IMR-90 (cell line): Measurements from ENCODE around the gene DHDH. TPM values are rescaled to one million over a fixed set of nuclear protein-coding genes. Genes with fewer than 3 reads are reported as not detected.

Experiments used
- ATAC-seq: fragments of 200-7000 bp; cut with Tn5 transposase; 2 replicates; pipeline ENCODE4 v1.9.1; 2020; ENCODE audit warnings: low read depth, mild to moderate bottlenecking, moderate library complexity
- BruUV-seq: library from RNA; stranded (reverse); fragments of 400-500 nt; replicated peaks from 2 replicates; lab custom pipeline; 2021; lab: Mats Ljungman, UMichigan
- CTCF ChIA-PET: fragments of 300-600 bp; formaldehyde crosslinking; extraction: SDS; loops from one replicate; lab custom pipeline; 2021; ENCODE audit warnings: antibody characterized with exemption; lab: Yijun Ruan, JAX
- POLR2A ChIA-PET: fragments of 300-600 bp; sonication (Branson Sonifier 250); formaldehyde crosslinking; loops from one replicate; lab custom pipeline; 2022; ENCODE audit warnings: antibody characterized with exemption; ENCODE audit not compliant: unreplicated experiment; lab: Charles Lee
- DNase-seq: peaks from one replicate; pipeline ENCODE4 v3.0.0; 2013
- H2AFZ ChIP-seq: replicated peaks from 2 replicates; pipeline ENCODE3; 2013; ENCODE audit warnings: low read length, mild to moderate bottlenecking; ENCODE audit not compliant: poor library complexity
- H2AK5ac ChIP-seq: 2 replicates; pipeline ENCODE4 v1.6.1; 2013; ENCODE audit warnings: low read depth, low read length, inconsistent platforms
- H2AK9ac ChIP-seq: replicated peaks from 2 replicates; pipeline ENCODE3; 2013; ENCODE audit warnings: mild to moderate bottlenecking, low read depth, low read length, moderate library complexity; ENCODE audit not compliant: poor library complexity
- H2BK120ac ChIP-seq: 2 replicates; pipeline ENCODE4 v1.6.1; 2013; ENCODE audit warnings: low read depth, low read length, inconsistent platforms
- H2BK15ac ChIP-seq: 3 replicates; pipeline ENCODE4 v1.6.1; 2013; ENCODE audit warnings: low read depth, low read length, inconsistent platforms
- H2BK20ac ChIP-seq: 2 replicates; pipeline ENCODE4 v1.6.1; 2013; ENCODE audit warnings: low read depth, mild to moderate bottlenecking, inconsistent platforms, low read length, moderate library complexity
- H2BK5ac ChIP-seq: 2 replicates; pipeline ENCODE4 v1.6.1; 2013; ENCODE audit warnings: mild to moderate bottlenecking, low read depth, low read length, inconsistent platforms; ENCODE audit not compliant: poor library complexity, severe bottlenecking
- H3K14ac ChIP-seq: replicated peaks from 2 replicates; pipeline ENCODE4 v1.6.1; 2013; ENCODE audit warnings: low read depth, low read length, inconsistent platforms
- H3K18ac ChIP-seq: 2 replicates; pipeline ENCODE4 v1.6.1; 2013; ENCODE audit warnings: low read depth, low read length, control low read depth
- H3K23ac ChIP-seq: 2 replicates; pipeline ENCODE4 v1.6.1; 2013; ENCODE audit warnings: low read depth, low read length, inconsistent platforms
- H3K27ac ChIP-seq: 2 replicates; pipeline ENCODE4 v1.5.1; 2013; ENCODE audit warnings: mild to moderate bottlenecking, control low read depth, low read length; ENCODE audit not compliant: insufficient read depth
- H3K27me3 ChIP-seq: 2 replicates; pipeline ENCODE4 v1.6.1; 2013; ENCODE audit warnings: low read length; ENCODE audit not compliant: control insufficient read depth, insufficient read depth
- H3K36me3 ChIP-seq: 2 replicates; pipeline ENCODE4 v1.6.1; 2013; ENCODE audit warnings: low read length, mixed read lengths; ENCODE audit not compliant: control insufficient read depth, insufficient read depth
- H3K4ac ChIP-seq: 2 replicates; pipeline ENCODE4 v1.6.1; 2013; ENCODE audit warnings: low read depth, low read length, inconsistent platforms
- H3K4me1 ChIP-seq: 2 replicates; pipeline ENCODE4 v1.6.1; 2013; ENCODE audit warnings: low read length, mixed read lengths; ENCODE audit not compliant: control insufficient read depth, insufficient read depth
- H3K4me2 ChIP-seq: 2 replicates; pipeline ENCODE4 v1.6.1; 2013; ENCODE audit warnings: low read depth, mild to moderate bottlenecking, control low read depth, low read length, moderate library complexity
- H3K4me3 ChIP-seq: 2 replicates; pipeline ENCODE4 v1.5.1; 2013; ENCODE audit warnings: low read depth, mild to moderate bottlenecking, control low read depth, low read length, moderate library complexity; ENCODE audit not compliant: insufficient read depth
- H3K56ac ChIP-seq: 2 replicates; pipeline ENCODE4 v1.6.1; 2013; ENCODE audit warnings: low read length, inconsistent platforms; ENCODE audit not compliant: insufficient read depth; ENCODE audit errors: extremely low read depth
- H3K79me1 ChIP-seq, 2 experiments: 2 replicates each; pipeline ENCODE4 v1.6.1; 2013; ENCODE audit warnings: low read length in 2 of 2, inconsistent platforms in 1 of 2, low read depth in 1 of 2
- H3K9ac ChIP-seq: 2 replicates; pipeline ENCODE4 v1.6.1; 2013; ENCODE audit warnings: low read depth, low read length, control low read depth
- H3K9me1 ChIP-seq: 2 replicates; pipeline ENCODE4 v1.6.1; 2013; ENCODE audit warnings: low read length, inconsistent platforms; ENCODE audit not compliant: insufficient read depth
- H3K9me3 ChIP-seq: 2 replicates; pipeline ENCODE4 v1.6.1; 2013; ENCODE audit warnings: low read length; ENCODE audit not compliant: control insufficient read depth, insufficient read depth
- H4K20me1 ChIP-seq: 2 replicates; pipeline ENCODE4 v1.6.1; 2013; ENCODE audit warnings: low read length, inconsistent platforms; ENCODE audit not compliant: insufficient read depth
- H4K5ac ChIP-seq: 2 replicates; pipeline ENCODE4 v1.6.1; 2013; ENCODE audit warnings: mild to moderate bottlenecking, low read depth, low read length, control low read depth
- H4K8ac ChIP-seq, 2 experiments: 2 replicates each; pipeline ENCODE4 v1.6.1; 2013; ENCODE audit warnings: low read depth in 2 of 2, low read length in 2 of 2, control low read depth in 1 of 2, inconsistent platforms in 1 of 2
- H4K91ac ChIP-seq: 2 replicates; pipeline ENCODE4 v1.6.1; 2013; ENCODE audit warnings: low read depth, low read length, inconsistent platforms; ENCODE audit not compliant: insufficient read depth
- BHLHE40 ChIP-seq: fragments of 150-350 bp; IDR thresholded peaks from 2 replicates; pipeline ENCODE4 v1.6.1; 2016; ENCODE audit warnings: mild to moderate bottlenecking, low read depth, low read length
- CEBPB ChIP-seq: IDR thresholded peaks from 2 replicates; pipeline ENCODE4 v1.6.1; 2012; ENCODE audit warnings: low read depth, low read length, improper control_type of control experiment
- CHD1 ChIP-seq: IDR thresholded peaks from 2 replicates; pipeline ENCODE4 v1.6.1; 2012; ENCODE audit warnings: low read depth, low read length, improper control_type of control experiment
- CTCF ChIP-seq: conservative IDR thresholded peaks from 2 replicates; pipeline ENCODE4 v1.5.1; 2012; ENCODE audit warnings: mild to moderate bottlenecking, low read depth, low read length, improper control_type of control experiment
- ELK1 ChIP-seq: fragments of 150-350 bp; IDR thresholded peaks from 2 replicates; pipeline ENCODE4 v1.6.1; 2016; ENCODE audit warnings: low read depth, mild to moderate bottlenecking, low read length, moderate library complexity, borderline replicate concordance
- FOS ChIP-seq: fragments of 150-350 bp; IDR thresholded peaks from 2 replicates; pipeline ENCODE4 v1.6.1; 2016; ENCODE audit warnings: low read depth, low read length
- MAFK ChIP-seq: IDR thresholded peaks from 2 replicates; pipeline ENCODE4 v1.6.1; 2012; ENCODE audit warnings: low read depth, low read length, improper control_type of control experiment
- MAZ ChIP-seq: IDR thresholded peaks from 2 replicates; pipeline ENCODE4 v1.6.1; 2012; ENCODE audit warnings: low read depth, mild to moderate bottlenecking, low read length, improper control_type of control experiment, moderate library complexity, borderline replicate concordance
- MXI1 ChIP-seq: IDR thresholded peaks from 2 replicates; pipeline ENCODE4 v1.6.1; 2012; ENCODE audit warnings: low read depth, mild to moderate bottlenecking, low read length, moderate library complexity, borderline replicate concordance
- NFE2L2 ChIP-seq: fragments of 150-350 bp; IDR thresholded peaks from 2 replicates; pipeline ENCODE4 v1.6.1; 2016; ENCODE audit warnings: low read depth, mild to moderate bottlenecking, low read length
- POLR2A ChIP-seq: IDR thresholded peaks from 2 replicates; pipeline ENCODE4 v1.6.1; 2012; ENCODE audit warnings: mild to moderate bottlenecking, low read depth, low read length
- RAD21 ChIP-seq: IDR thresholded peaks from 2 replicates; pipeline ENCODE4 v1.6.1; 2012; ENCODE audit warnings: low read length, improper control_type of control experiment
- RCOR1 ChIP-seq: IDR thresholded peaks from 2 replicates; pipeline ENCODE4 v1.6.1; 2012; ENCODE audit warnings: mild to moderate bottlenecking, low read length, improper control_type of control experiment; ENCODE audit not compliant: insufficient replicate concordance
- RFX5 ChIP-seq: IDR thresholded peaks from 2 replicates; pipeline ENCODE4 v1.8.0; 2012; ENCODE audit warnings: low read depth, mild to moderate bottlenecking, low read length, moderate library complexity
- SMC3 ChIP-seq: fragments of 150-350 bp; IDR thresholded peaks from 2 replicates; pipeline ENCODE4 v1.6.1; 2016; ENCODE audit warnings: low read depth, mild to moderate bottlenecking, antibody characterized with exemption, low read length, moderate library complexity
- USF2 ChIP-seq: fragments of 150-350 bp; IDR thresholded peaks from 2 replicates; pipeline ENCODE4 v1.6.1; 2017; ENCODE audit warnings: mild to moderate bottlenecking, antibody characterized with exemption, low read length, low read depth
- WGBS, 2 experiments: methylation state at CpG; one replicate each; pipeline versions ENCODE4 v1.1.5 to v1.1.7; 2013; ENCODE audit warnings: missing lambda C conversion rate in 2 of 2; ENCODE audit not compliant: insufficient read length in 1 of 2; ENCODE audit errors: extremely low coverage in 2 of 2; 5-methylcytosine and 5-hydroxymethylcytosine counted together
- dilution Hi-C: fragments of 300-500 bp; cut with HindIII; formaldehyde crosslinking; loops from one replicate; pipeline ENCODE4 v1.14.3; 2018; ENCODE audit warnings: low sequenced_read_pairs; ENCODE audit not compliant: unreplicated experiment
- in situ Hi-C: fragments of 300-500 bp; cut with MboI; formaldehyde crosslinking; loops from 3 replicates; pipeline ENCODE4 v1.14.3; 2019; ENCODE audit warnings: low sequenced_read_pairs, inconsistent platforms, mixed read lengths
- intact Hi-C: fragments of 100-400 bp; cut with micrococcal nuclease; formaldehyde crosslinking; loops from 2 replicates; pipeline ENCODE4 v1.10.0; 2022
- polyA plus RNA-seq, 3 experiments: library from polyadenylated mRNA; depleted of rRNA; stranded (reverse); fragments of >200 nt; gene quantifications; 2 replicates each; pipeline ENCODE4 v1.2.3, GENCODE V29; 2012; ENCODE audit warnings: low replicate concordance in 1 of 3
- total RNA-seq: library from RNA; depleted of rRNA; stranded (reverse); fragments of >200 nt; gene quantifications from 2 replicates; pipeline ENCODE4 v1.2.3, GENCODE V29; 2012

The DHDH gene
- total and polyA plus RNA-seq, 2 of the 4 experiments (the other 2 are of a cell fraction) = 0.36 to 0.53 TPM

- Histone ChIP-seq H4K5ac (no peak overlapping the region), H3K14ac (no peak overlapping the region), H2BK15ac (no peak overlapping the region), H3K56ac (no peak overlapping the region), H2AK9ac (no peak overlapping the region), H4K8ac (no peak overlapping the region), H3K4ac (no peak overlapping the region), H3K4me1 (peaks cover 2% of the 10 kb centered on the region; the same call in 1 of the 2 replicates), H2AK5ac (no peak overlapping the region), H2BK5ac (no peak overlapping the region), H4K20me1 (no peaks in the 10 kb centered on the region), H3K9ac (no peak overlapping the region), H2BK20ac (no peak overlapping the region), H3K27me3 (0 out of 2 replicates have a peak, but pooled peaks cover 2% of the 10 kb centered on the region), H3K79me1 (peaks cover 11 to 19% of the 10 kb centered on the region in 2 experiments), H4K91ac (no peak overlapping the region), H3K23ac (no peak overlapping the region), H3K9me1 (peaks cover 6% of the 10 kb centered on the region), H3K9me3 (no peaks in the 10 kb centered on the region), H3K18ac (no peak overlapping the region), H3K36me3 (peaks cover 3% of the 10 kb centered on the region), H3K27ac (no peak overlapping the region), H2BK120ac (no peak overlapping the region), H2AFZ (no peak overlapping the region), H3K4me3 (no peak overlapping the region), H3K4me2 (no peak overlapping the region)
- intact Hi-C loops (no loop called here), in situ Hi-C loops (no loop called here), dilution Hi-C loops (no loop called here)
- ATAC-seq (no peak), DNase-seq (no peak)
- TF ChIP-seq CHD1 (no peak), RCOR1 (no peak), CEBPB (no peak), FOS (no peak), RAD21 (no peak), MXI1 (no peak), SMC3 (no peak), ELK1 (no peak), MAZ (no peak), CTCF (no peak), RFX5 (no peak), MAFK (no peak), POLR2A (no peak), NFE2L2 (no peak), USF2 (no peak), BHLHE40 (no peak)
- CTCF ChIA-PET = no interaction called here
- POLR2A ChIA-PET = interaction anchor here (1.4 kb wide), 1 partner anchor 22 kb away, joined by 3 read pairs; no protein-coding TSS in a partner anchor
- no TSS peak for BruUV-seq
- 83% methylated on average over 2 of the region's 5 CpGs; no CpG with 5 or more reads in 1 of the 2 experiments for WGBS, 2 experiments
Observed at GRCh38 chr19:48897181-48897580, 36.3 kb upstream of the DHDH start.
